ENCODE data around the gene XPR1. TPM values are rescaled to one million over a fixed set of nuclear protein-coding genes. Genes with fewer than 3 reads are reported as not detected.
"Not testable (repeated sequence)": the region's sequence is repeated elsewhere in the genome, so short reads cannot be mapped to it uniquely, and the experiment has no call there.

XPR1 gene
- total RNA-seq, 1 donor from 2014 or later, result 66.2 TPM

DNA sequence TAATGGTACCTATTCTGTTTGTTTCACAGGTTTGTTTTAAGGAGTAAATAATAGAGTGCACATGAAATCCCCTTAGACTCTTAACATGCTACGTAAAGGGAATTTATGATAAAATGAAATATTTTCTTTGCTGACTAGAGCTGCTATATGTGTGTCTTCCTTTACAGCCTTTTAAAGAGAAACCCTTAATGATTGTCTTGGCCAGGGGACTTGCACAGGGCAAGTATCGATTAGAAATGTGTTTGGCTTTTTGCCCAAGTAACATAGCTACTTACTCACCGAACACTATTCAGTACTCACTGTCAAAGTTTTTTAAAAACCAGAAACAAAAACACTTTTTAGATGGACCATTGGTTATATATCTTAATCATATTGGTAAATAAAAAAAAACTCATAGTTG lies 209.6 kb downstream of the XPR1 start:
- DNase-seq (ENCODE audit: low spot score), result no peak

- DNase-seq (ENCODE audit: low spot score), result no peak
These were observed 210.2 kb downstream of the XPR1 start for GRCh38 chr1:180842052-180842451.

GRCh38 chr1:180842491-180843275 lies 210.9 kb downstream of the XPR1 start:
- no peak for DNase-seq (ENCODE audit: low spot score)

DNA sequence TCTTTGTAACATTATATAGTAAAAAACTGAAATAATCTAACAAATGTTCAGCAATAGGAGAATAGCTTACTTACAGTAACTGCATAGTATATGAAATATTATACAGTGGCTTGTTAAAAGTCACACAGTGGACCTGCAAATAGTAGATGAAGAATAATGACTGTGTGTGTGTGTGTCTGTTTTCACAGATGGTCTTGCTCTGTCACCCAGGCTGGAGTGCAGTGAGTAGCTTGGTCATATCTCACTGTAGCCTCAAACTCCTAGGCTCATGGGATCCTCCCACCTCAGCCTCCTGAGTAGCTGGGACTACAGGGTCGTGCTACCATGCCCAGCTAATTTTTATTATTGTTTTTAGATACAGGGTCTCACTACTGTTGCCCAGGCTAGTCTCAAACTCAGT lies 213.5 kb downstream of the XPR1 start:
- no peak for DNase-seq (ENCODE audit: low spot score)

GRCh38 chr1:180848191-180848590 lies 216.4 kb downstream of the XPR1 start:
- DNase-seq (ENCODE audit: low spot score), result no peak

GRCh38 chr1:180849031-180849775 lies 217.4 kb downstream of the XPR1 start:
- DNase-seq (ENCODE audit: low spot score), result no peak

- DNase-seq (ENCODE audit: low spot score), result no peak
These were observed 220.4 kb downstream of the XPR1 start for GRCh38 chr1:180851995-180852887.

DNA sequence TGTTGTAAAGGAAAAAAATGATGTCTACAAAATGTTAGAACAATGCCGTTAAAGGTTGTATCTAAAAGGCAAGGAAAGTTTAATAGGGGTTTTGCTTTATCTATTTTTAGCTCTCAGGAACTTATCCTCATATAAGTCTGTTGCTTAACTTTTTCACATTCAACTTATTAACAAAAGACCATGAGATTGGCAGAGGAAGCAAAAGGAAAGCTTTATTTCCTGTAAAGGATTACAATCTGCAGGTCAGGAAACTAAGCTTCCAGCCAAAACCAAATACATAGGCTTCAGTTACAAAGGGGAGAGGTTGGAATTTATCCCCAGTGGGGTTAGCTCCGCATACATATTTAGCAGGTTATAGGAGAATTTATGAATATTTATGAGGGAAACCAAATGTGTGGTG lies 222.2 kb downstream of the XPR1 start:
- DNase-seq (ENCODE audit: low spot score), result no peak

- no peak for DNase-seq (ENCODE audit: low spot score)
These were observed 222.6 kb downstream of the XPR1 start for GRCh38 chr1:180854456-180854855.

DNA sequence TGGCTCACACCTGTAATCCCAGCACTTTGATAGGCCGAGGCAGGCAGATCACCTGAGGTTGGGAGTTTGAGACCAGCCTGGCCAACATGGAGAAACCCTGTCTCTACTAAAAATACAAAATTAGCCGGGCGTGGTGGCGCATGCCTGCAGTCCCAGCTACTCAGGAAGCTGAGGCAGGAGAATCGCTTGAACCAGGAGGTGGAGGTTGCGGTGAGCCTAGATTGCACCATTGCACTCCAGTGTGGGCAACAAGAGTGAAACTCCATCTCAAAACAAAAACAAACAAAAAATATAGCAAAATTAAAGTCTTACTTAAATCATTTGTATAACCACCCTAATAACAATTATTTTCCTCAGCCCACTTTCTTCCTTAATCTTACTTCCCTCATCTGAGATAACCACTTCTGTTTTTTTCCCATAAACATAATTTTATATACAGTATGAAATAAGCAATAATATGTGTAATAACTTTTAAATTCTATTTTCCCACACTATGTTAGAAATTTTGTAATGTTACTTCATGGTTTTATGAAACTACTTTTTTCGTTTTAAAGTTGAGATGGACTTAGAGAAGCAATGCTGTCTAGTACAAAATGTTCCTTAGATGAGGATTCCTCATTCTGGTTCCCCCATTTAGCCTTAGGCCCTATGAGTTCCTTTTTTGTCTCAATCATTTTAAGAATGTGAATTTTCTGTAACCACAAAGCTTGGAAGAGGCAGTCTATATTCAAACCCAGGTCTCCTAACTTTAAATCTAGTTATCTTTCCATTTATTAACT lies 226.3 kb downstream of the XPR1 start:
- DNase-seq (ENCODE audit: low spot score), result not testable (repeated sequence)

DNA sequence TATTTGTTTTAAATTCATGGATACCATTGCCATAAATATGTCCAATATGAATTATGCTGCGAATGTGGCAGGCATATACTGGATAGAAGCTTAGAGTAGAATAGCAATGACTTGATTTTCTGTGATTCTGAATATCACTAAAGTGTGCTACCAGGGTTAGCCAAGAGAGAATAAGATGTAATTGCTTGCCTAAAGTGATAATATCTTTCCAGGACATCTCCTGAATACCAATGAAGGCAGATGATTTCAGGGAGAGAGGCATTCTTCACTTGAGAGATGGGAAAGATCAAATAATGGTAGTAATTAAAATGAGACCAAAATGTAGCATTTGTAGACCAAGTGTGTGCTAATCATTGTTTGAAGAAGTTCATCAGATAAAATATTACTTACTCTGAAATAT lies 227.5 kb downstream of the XPR1 start:
- no peak for DNase-seq (ENCODE audit: low spot score)

DNA sequence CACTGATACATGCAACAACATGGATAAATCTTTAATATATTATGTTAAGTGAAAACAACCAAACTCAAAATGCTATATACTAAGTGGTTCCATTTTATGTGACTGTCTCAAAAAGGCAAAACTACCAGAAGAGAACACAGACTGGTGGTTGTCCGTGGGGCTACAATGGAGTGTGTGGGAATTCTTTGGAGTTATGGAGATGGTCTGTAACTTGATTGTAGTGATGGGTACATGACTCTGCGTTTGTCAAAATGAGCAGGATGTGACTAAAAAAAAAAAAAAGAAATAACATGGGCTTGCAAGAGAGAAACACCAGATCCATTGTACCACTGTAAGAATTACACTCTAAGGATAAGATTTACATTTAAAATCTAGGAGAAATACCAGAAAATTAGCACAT lies 228.7 kb downstream of the XPR1 start:
- no peak for DNase-seq (ENCODE audit: low spot score)

GRCh38 chr1:180862305-180862704 lies 230.5 kb downstream of the XPR1 start:
- DNase-seq (ENCODE audit: low spot score), result no peak

DNA sequence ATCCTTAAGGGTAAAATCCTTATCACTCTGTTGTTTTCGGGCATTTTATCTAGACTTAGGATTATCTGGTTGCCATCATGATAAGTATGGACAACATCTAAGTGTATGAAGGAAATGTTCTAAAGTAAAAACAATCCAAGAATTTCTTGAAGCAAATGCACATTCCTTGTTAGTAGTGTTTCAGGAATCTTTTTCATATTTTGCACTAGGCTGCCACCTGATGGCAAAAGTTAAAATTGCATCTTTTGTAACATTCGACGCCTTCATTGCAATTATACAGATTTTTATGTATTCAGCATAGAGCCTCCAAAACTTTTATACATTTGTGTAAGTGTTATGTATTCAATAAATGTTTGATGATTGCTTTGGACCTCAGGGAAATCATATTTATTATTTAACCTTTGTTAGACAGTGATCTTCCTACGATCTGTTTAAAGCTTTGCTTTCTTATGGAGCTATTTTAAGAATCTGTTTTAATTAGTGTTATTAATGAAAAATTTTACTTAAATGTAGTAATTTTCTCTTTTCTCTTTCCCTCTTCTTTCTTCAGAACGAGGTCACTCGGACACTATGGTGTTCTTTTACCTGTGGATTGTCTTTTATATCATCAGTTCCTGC lies 231.4 kb downstream of the XPR1 start:
- no peak for DNase-seq (ENCODE audit: low spot score)

- no peak for DNase-seq (ENCODE audit: low spot score)
These were observed 250.1 kb downstream of the XPR1 start for GRCh38 chr1:180881806-180882509.

- DNase-seq (ENCODE audit: low spot score), result no peak
These were observed 252.9 kb downstream of the XPR1 start for GRCh38 chr1:180884588-180885300.

DNA sequence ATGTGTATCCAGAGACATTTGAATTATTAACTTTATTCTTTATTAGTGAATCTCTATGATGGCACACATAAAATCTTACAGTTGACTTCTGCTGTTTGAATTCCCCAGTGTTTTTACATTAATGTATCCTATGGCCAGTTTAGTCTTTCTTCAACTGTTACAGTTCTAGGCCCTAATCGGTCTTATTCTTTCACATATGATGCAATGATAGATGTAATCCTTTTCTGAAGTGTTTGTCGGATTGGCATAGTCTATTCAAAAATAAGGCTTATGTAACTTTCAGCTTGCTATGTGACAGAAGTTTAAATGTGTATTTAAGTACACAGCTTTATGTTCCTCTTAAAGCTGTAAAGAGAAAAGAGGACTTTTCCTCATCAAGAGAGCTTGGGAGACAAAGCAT lies 254.5 kb downstream of the XPR1 start:
- no peak for DNase-seq (ENCODE audit: low spot score)

DNA sequence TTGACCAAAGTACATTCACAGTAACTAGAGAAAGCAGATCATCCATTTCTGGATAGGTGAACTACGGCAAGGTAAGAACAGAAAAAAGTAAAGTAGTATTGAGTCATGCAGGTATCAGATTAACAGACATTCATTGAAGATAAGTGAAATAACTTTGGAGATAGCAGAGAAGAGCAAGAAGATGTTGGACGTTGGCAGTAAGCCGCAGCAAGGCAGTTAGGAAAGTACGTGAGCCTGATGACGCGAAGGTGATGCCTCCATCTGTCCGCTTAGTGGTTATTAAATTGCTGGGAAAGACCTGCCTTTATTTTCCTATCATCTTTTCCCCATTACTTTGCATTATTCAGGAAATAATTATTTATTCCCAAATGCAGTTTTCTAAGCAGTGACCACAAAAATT lies 256.0 kb downstream of the XPR1 start:
- DNase-seq (ENCODE audit: low spot score), result no peak

DNA sequence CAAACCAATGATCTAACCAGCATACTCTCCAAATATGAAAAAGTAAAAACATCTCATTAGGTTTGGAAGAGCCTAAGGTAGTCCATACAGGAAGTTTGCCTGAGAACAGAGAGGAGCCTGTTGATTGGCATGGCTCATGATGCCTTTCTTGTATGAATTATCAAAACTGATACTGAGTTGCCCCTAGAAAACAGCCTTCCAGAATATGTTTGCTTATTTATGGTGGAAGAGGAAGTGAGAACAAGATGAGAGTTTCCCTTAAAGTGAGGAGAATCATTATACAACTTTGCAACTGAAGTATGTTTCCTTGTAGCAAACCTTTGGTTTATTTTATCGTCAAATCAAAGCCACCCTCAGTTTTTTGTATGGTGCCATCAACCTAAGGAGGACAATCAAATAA lies 257.0 kb downstream of the XPR1 start:
- DNase-seq (ENCODE audit: low spot score), result no peak

DNA sequence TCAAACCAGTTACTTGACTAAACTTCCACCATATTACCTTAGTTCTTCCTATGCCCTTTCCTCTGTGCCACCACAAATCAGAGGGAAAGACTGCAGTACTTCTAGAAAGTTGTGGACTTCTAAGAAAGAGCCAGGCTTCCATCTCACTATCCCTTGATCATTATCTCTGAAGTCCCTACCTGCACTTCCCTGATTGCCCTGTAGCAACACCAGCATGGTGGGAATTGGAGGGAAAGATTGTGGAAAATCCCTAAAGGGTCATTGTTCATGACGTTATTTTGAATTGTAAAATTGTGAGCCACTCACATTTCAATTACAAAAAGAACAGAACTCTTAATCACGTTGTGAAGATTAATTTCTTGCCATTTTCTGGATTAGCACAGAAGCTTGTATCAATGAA lies 257.5 kb downstream of the XPR1 start:
- no peak for DNase-seq (ENCODE audit: low spot score)

Measured in ureter (tissue), 1 donor.